K562 (cell line): ENCODE data around the gene ABLIM1. TPM values are rescaled to one million over a fixed set of nuclear protein-coding genes. Genes with fewer than 3 reads are reported as not detected.
A peak's percentile ranks its signal among the peaks of the same experiment; 100 is the strongest.

Source experiments
- ATAC-seq: fragments of 200-7000 bp; cut with Tn5 transposase; 3 replicates; pipeline ENCODE4 v1.9.1; 2020; ENCODE audit warnings: moderate library complexity
- BruUV-seq: library from RNA; stranded (reverse); fragments of 400-500 nt; replicated peaks from 2 replicates; lab custom pipeline; 2021; lab: Mats Ljungman, UMichigan
- CTCF ChIA-PET: fragments of 300-600 bp; formaldehyde crosslinking; extraction: SDS; loops from one replicate; lab custom pipeline; 2021; ENCODE audit warnings: low intra/inter-chr PET ratio; lab: Yijun Ruan, JAX
- POLR2A ChIA-PET: fragments of 300-600, 350-650 bp; sonication (Branson Sonifier 250); formaldehyde crosslinking; extraction: SDS; loops from one replicate; lab custom pipeline; 2021; ENCODE audit warnings: antibody characterized with exemption, inconsistent platforms; lab: Yijun Ruan, JAX
- DNase-seq, 4 experiments: peaks; one replicate each; pipeline versions ENCODE4 v3.0.0 to v3.0.0-alpha.2; 2011 to 2018; ENCODE audit warnings: low spot score in 3 of 4, mixed read lengths in 3 of 4; ENCODE audit errors: extremely low read depth in 1 of 4
- FAIRE-seq: peaks from 2 replicates; lab custom pipeline; 2011; peaks lifted over from hg19 to GRCh38; lab: Jason Lieb, UNC
- H2AFZ ChIP-seq: 2 replicates; pipeline ENCODE4 v1.6.0; 2011; ENCODE audit warnings: low read depth, low read length, control low read depth, inconsistent platforms
- H3K27ac ChIP-seq: fragments of 200-600 bp; 3 replicates; pipeline ENCODE4 v1.8.0; 2011; ENCODE audit warnings: low read depth, mild to moderate bottlenecking, control low read depth, inconsistent platforms, low read length, moderate library complexity, mixed read lengths; ENCODE audit errors: extremely low read depth
- H3K27me3 ChIP-seq, 2 experiments: fragments of 300-600 bp in 1 of 2; 2 replicates in 1 of 2; 3 replicates in 1 of 2; pipeline versions ENCODE4 v1.6.0 to v1.8.0; 2011; ENCODE audit warnings: inconsistent platforms in 2 of 2, low read length in 2 of 2, mild to moderate bottlenecking in 1 of 2, mixed read lengths in 1 of 2, moderate library complexity in 1 of 2; ENCODE audit not compliant: control insufficient read depth in 2 of 2, insufficient read depth in 2 of 2
- H3K36me3 ChIP-seq: fragments of 300-600 bp; 3 replicates; pipeline ENCODE4 v1.8.0; 2011; ENCODE audit warnings: mild to moderate bottlenecking, low read length, inconsistent platforms; ENCODE audit not compliant: control insufficient read depth, insufficient read depth
- H3K4me1 ChIP-seq, 2 experiments: fragments of 200-600 bp in 1 of 2; replicated peaks in 1 of 2; 2 replicates in 1 of 2; 3 replicates in 1 of 2; pipeline versions ENCODE4 v1.5.1 to v1.8.0; 2011; ENCODE audit warnings: inconsistent platforms in 2 of 2, low read length in 2 of 2, mild to moderate bottlenecking in 1 of 2, mixed read lengths in 1 of 2, moderate library complexity in 1 of 2; ENCODE audit not compliant: control insufficient read depth in 2 of 2, insufficient read depth in 2 of 2
- H3K4me2 ChIP-seq: 2 replicates; pipeline ENCODE4 v1.6.1; 2011; ENCODE audit warnings: low read length, control low read depth, inconsistent platforms, mixed read lengths; ENCODE audit not compliant: insufficient read depth
- H3K4me3 ChIP-seq: fragments of 200-600 bp; sonication (generic), shearing (Covaris generic); 2 replicates; pipeline ENCODE4 v1.5.1; 2016; ENCODE audit warnings: control low read depth, inconsistent platforms
- H3K79me2 ChIP-seq: fragments of 200-600 bp; 3 replicates; pipeline ENCODE4 v1.8.0; 2011; ENCODE audit warnings: low read length, inconsistent platforms; ENCODE audit not compliant: control insufficient read depth, insufficient read depth
- H3K9ac ChIP-seq, 2 experiments: 2 replicates each; pipeline versions ENCODE4 v1.6.0 to v1.6.1; 2011; ENCODE audit warnings: low read depth in 2 of 2, low read length in 2 of 2, control low read depth in 1 of 2, inconsistent platforms in 1 of 2, mild to moderate bottlenecking in 1 of 2, mixed read lengths in 1 of 2; ENCODE audit not compliant: insufficient read depth in 1 of 2
- H3K9me1 ChIP-seq: one replicate; pipeline ENCODE4 v1.6.0; 2011; ENCODE audit warnings: inconsistent platforms, mild to moderate bottlenecking, low read length, moderate library complexity; ENCODE audit not compliant: control insufficient read depth, insufficient read depth
- H3K9me3 ChIP-seq: replicated peaks from 2 replicates; pipeline ENCODE4 v1.5.1; 2011; ENCODE audit warnings: low read depth, low read length, inconsistent platforms; ENCODE audit not compliant: control insufficient read depth, insufficient read depth
- H4K20me1 ChIP-seq: replicated peaks from 2 replicates; pipeline ENCODE4 v1.6.1; 2011; ENCODE audit warnings: low read length, inconsistent platforms, mixed read lengths; ENCODE audit not compliant: control insufficient read depth, insufficient read depth
- ATF1 ChIP-seq, 2 experiments: fragments of 450-650 bp in 1 of 2; IDR thresholded peaks; 2 replicates each; pipeline ENCODE4 v1.6.1; 2016; ENCODE audit warnings: missing compliant biosample characterization in 1 of 2, missing genetic modification characterization in 1 of 2
- CAMTA2 ChIP-seq: fragments of 250-450 bp; sonication (Bioruptor Pico); conservative IDR thresholded peaks from 2 replicates; pipeline ENCODE4 v1.5.1; 2022
- FOSL1 ChIP-seq: fragments of 200-800 bp; sonication (Bioruptor generic); conservative IDR thresholded peaks from 2 replicates; pipeline ENCODE4 v1.6.1; 2016; ENCODE audit warnings: missing genetic modification characterization, missing compliant biosample characterization
- GTF2F1 ChIP-seq: IDR thresholded peaks from 2 replicates; pipeline ENCODE4 v1.6.1; 2011; ENCODE audit warnings: low read depth, low read length, improper control_type of control experiment
- HMG20A ChIP-seq: fragments of 450-650 bp; formaldehyde crosslinking; conservative IDR thresholded peaks from 2 replicates; pipeline ENCODE4 v1.4.0; 2020; ENCODE audit warnings: mild to moderate bottlenecking, mixed read lengths
- MEF2D ChIP-seq: conservative IDR thresholded peaks from 2 replicates; pipeline ENCODE4 v1.6.1; 2016; ENCODE audit warnings: low read depth, missing genetic modification characterization, missing compliant biosample characterization
- MTA1 ChIP-seq: fragments of 450-650 bp; IDR thresholded peaks from 2 replicates; pipeline ENCODE4 v1.6.1; 2017; ENCODE audit warnings: borderline replicate concordance
- SMAD1 ChIP-seq: fragments of 150-350 bp; IDR thresholded peaks from 2 replicates; pipeline ENCODE4 v1.6.1; 2014; ENCODE audit warnings: low read length, low read depth; ENCODE audit not compliant: partially characterized antibody
- SNRNP70 ChIP-seq: fragments of 200-400 bp; formaldehyde crosslinking; optimal IDR thresholded peaks from 2 replicates; pipeline ENCODE3; 2017; ENCODE audit warnings: low read depth, low read length
- SPI1 ChIP-seq: IDR thresholded peaks from 2 replicates; pipeline ENCODE4 v1.6.1; 2011; ENCODE audit warnings: low read depth, low read length, control low read depth, borderline replicate concordance
- whole genome bisulfite sequencing: fragments of 100-300 bp; shearing (Covaris generic); methylation state at CpG from one replicate; pipeline ENCODE4 v1.1.6; 2016; ENCODE audit warnings: low coverage, mixed read lengths; ENCODE audit not compliant: insufficient coverage; ENCODE audit errors: missing lambda C conversion rate; 5-methylcytosine and 5-hydroxymethylcytosine counted together
- in situ Hi-C: fragments of 300-500 bp; cut with MboI; formaldehyde crosslinking; loops from 4 replicates; pipeline ENCODE4 v1.15.0; 2018; ENCODE audit warnings: inconsistent platforms, mixed read lengths
- intact Hi-C: fragments of 100-400 bp; cut with micrococcal nuclease; formaldehyde crosslinking; loops from 2 replicates; pipeline ENCODE4 v1.14.2; 2022
- polyA plus RNA-seq, 8 experiments: library from polyadenylated mRNA; depleted of rRNA in 4 of 8; stranded (reverse) in 5 of 8; unstranded in 3 of 8; fragments of >200 nt; fragmentation: Nextera tagmentation in 2 of 8; fragmentation: Illumina TruSeq in 1 of 8; extraction: Ambion mirVana in 2 of 8; extraction: Trizol in 1 of 8; gene quantifications; 2 replicates each; pipeline versions ENCODE4 v1.2.1 to v1.2.3, GENCODE V29; 2011 to 2014; ENCODE audit warnings: inconsistent platforms in 1 of 8, missing spikeins in 1 of 8
- total RNA-seq, 7 experiments: library from RNA; depleted of rRNA in 6 of 7; stranded (reverse); fragments of >200 nt in 6 of 7; fragmentation: Illumina TruSeq in 2 of 7; extraction: Trizol in 2 of 7; gene quantifications; 2 replicates each; pipeline versions ENCODE4 v1.2.1 to v1.2.3, GENCODE V29; 2011 to 2021; ENCODE audit warnings: low replicate concordance in 1 of 7
- TF ChIP-seq, protein P1 (sequence below), 2 experiments: fragments of 450-650 bp in 1 of 2; sonication (generic) in 1 of 2; formaldehyde crosslinking; conservative IDR thresholded peaks; 2 replicates each; pipeline versions ENCODE4 v1.4.0 to v1.8.1; 2020 to 2022; ENCODE audit warnings: mild to moderate bottlenecking in 1 of 2, missing genetic modification reagents in 1 of 2
- TF ChIP-seq, protein P2 (sequence below): fragments of 450-650 bp; IDR thresholded peaks from one replicate; pipeline ENCODE4 v1.6.1; 2018; ENCODE audit warnings: mild to moderate bottlenecking, moderate library complexity; ENCODE audit not compliant: partially characterized antibody

ABLIM1 gene
- total and polyA plus RNA-seq, 9 of the 15 experiments (the other 6 are each of a cell fraction or from before 2014, with no cell fraction given): 0.07 to 0.49 (median 0.14) TPM; not detected in 6

DNA sequence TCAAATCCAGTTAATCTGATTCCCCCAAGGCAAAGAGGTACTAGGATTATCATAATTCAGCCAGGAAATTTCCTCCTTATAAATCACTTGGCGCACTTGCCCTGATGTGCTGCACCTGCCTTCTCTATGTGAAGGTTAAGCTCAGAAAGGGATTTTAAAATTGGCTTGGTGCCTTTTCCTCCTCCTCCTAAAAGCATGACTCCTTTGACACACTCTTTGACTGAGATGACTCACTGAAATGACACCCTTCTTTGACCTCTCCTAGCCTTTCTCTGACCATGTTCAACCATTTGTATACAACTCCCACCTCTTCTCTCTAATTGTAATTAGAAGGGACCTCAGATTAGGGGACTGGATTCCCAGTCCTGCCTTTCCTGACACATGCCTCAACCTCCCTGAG lies 46.5 kb downstream of the ABLIM1 start:
- DNase-seq (no peak), FAIRE-seq (no peak), ATAC-seq (no peak)
- no peaks in the 10 kb centered on the region for H3K79me2 ChIP-seq
- no TSS peak for BruUV-seq
- no peak overlapping the region for H3K4me2 ChIP-seq
- H3K27me3 ChIP-seq: no peaks in the 10 kb centered on the region
- 0% methylated on average over 1 of the region's 1 CpG for WGBS
- H3K4me3 ChIP-seq: no peak overlapping the region
- H4K20me1 ChIP-seq: no peaks in the 10 kb centered on the region
- intact Hi-C loops (no loop called here), in situ Hi-C loops (no loop called here)
- H3K36me3 ChIP-seq: no peaks in the 10 kb centered on the region
- CTCF ChIA-PET: no interaction called here
- no peaks in the 10 kb centered on the region for H3K9me3 ChIP-seq
- no peaks in the 10 kb centered on the region for H3K4me1 ChIP-seq
- no peak overlapping the region for H3K9ac ChIP-seq
- H3K9me1 ChIP-seq: no peaks in the 10 kb centered on the region
- no peak overlapping the region for H3K27ac ChIP-seq
- no peak overlapping the region for H2AFZ ChIP-seq
- POLR2A ChIA-PET: no interaction called here
- TF ChIP-seq FOSL1 (tag) (peak; percentile 69), CAMTA2 (CRISPR knock-in tag) (no peak)

DNA sequence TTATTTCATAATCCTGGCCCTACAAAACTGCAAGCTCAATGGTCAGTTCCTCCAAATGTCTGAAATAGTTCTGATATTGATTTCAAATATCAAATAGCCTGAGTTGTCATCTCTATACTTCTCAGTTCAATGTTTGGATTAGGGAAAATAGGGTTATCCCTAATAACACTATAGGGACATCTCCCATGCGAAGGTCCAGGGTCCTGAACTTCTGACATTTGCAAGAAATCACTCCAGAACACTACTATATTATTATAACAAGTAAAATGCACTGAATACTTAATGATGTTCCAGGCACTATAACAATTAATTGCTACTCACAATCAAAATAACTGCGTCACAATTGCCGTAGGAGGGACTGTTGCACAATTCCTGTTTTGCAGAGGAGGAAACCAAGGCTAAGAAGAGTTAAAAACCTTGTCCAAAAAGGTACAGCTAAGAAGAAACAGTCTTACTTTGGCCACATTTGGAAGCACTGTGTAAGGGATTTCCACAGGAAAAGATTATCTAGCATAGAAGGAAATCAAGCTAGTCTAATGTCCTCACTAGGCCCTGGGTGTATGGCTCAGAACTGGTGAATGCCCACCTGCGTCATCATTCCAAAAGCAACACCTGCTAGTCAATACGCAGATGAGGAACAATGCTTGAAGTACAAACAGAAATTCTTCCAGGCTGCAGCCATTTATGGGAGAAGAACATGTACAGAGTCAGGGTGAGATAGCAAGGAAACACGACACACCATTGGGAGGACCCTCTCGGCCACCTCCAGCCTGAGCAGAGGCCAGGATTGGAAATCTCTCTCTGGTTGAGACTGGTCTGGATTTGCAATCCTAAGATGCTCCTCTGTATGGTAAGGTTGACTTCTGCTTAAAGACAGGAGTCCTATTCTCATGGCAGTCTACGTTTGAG lies 48.3 kb downstream of the ABLIM1 start:
- Histone ChIP-seq H3K4me1 (no peaks in the 10 kb centered on the region), H3K27me3 (no peaks in the 10 kb centered on the region), H3K27ac (no peak overlapping the region), H4K20me1 (no peaks in the 10 kb centered on the region), H2AFZ (no peak overlapping the region), H3K4me3 (no peak overlapping the region), H3K9me3 (no peaks in the 10 kb centered on the region), H3K9me1 (no peaks in the 10 kb centered on the region), H3K4me2 (no peak overlapping the region), H3K36me3 (no peaks in the 10 kb centered on the region), H3K9ac (no peak overlapping the region), H3K79me2 (no peaks in the 10 kb centered on the region)
- ATAC-seq (no peak), FAIRE-seq (no peak), DNase-seq (no peak)
- CTCF ChIA-PET: no interaction called here
- BruUV-seq: no TSS peak
- POLR2A ChIA-PET: no interaction called here
- intact Hi-C loops (no loop called here), in situ Hi-C loops (no loop called here)
- 6% methylated on average over 6 of the region's 8 CpGs for WGBS
- TF ChIP-seq GTF2F1: no peak
- TF ChIP-seq ATF1 (CRISPR knock-in tag; IDR thresholded peaks at IDR 0.05): no peak
- TF ChIP-seq ATF1 (tag; IDR thresholded peaks at IDR 0.05): no peak
- TF ChIP-seq HMG20A (CRISPR knock-in tag): no peak
- no peak for TF ChIP-seq SPI1
- TF ChIP-seq, protein P1, sequence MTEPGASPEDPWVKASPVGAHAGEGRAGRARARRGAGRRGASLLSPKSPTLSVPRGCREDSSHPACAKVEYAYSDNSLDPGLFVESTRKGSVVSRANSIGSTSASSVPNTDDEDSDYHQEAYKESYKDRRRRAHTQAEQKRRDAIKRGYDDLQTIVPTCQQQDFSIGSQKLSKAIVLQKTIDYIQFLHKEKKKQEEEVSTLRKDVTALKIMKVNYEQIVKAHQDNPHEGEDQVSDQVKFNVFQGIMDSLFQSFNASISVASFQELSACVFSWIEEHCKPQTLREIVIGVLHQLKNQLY (CRISPR knock-in tag; conservative IDR thresholded peaks at IDR 0.05): no peak
- no peak for TF ChIP-seq SNRNP70
- TF ChIP-seq, protein P2, sequence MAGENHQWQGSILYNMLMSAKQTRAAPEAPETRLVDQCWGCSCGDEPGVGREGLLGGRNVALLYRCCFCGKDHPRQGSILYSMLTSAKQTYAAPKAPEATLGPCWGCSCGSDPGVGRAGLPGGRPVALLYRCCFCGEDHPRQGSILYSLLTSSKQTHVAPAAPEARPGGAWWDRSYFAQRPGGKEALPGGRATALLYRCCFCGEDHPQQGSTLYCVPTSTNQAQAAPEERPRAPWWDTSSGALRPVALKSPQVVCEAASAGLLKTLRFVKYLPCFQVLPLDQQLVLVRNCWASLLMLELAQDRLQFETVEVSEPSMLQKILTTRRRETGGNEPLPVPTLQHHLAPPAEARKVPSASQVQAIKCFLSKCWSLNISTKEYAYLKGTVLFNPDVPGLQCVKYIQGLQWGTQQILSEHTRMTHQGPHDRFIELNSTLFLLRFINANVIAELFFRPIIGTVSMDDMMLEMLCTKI: no peak
- no peak for TF ChIP-seq MEF2D (tag)
- TF ChIP-seq MTA1: no peak
- no peak for TF ChIP-seq SMAD1
